ENCODE data around the gene HLA-DQA1. TPM values are rescaled to one million over a fixed set of nuclear protein-coding genes. Genes with fewer than 3 reads are reported as not detected.

Gene HLA-DQA1
- total and polyA plus RNA-seq, 5 donors from 2014 or later = 4.2 to 86.7 (median 20.3) TPM

DNA sequence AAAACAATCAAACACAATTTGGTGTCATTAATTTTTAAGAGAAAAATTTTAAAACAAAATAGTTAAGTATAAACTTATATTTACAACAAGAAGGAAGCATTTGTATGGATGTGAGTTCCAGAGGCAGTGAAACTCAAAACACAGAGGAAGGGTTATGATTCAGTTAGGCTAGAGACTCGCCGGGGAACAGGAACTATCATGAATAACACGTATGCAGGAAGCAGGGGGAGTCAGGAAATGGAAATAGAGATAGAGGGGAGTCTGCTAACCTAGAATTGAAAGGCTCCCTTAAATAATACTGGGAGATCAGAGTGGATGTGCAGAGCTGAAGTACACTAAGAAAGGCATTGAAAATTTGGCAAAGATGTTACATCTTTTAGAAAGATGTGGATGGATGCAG lies 33.3 kb upstream of the HLA-DQA1 start:
- H3K27me3 ChIP-seq (ENCODE audit: control insufficient read depth, insufficient read depth, low read length) = no peaks in the 10 kb centered on the region
- peak overlapping the region in 3 of 4 donors; percentile 8 to 59 (median 42) for H3K4me3 Mint-ChIP-seq
- H3K9me3 ChIP-seq (ENCODE audit: control insufficient read depth in 2 of 2, low read length in 2 of 2) = no peaks in the 10 kb centered on the region
- peak overlapping the region; percentile 29 to 72 (median 70) for H3K27ac Mint-ChIP-seq
- ATAC-seq (ENCODE audit: low read depth in 2 of 2) (no peak), DNase-seq (peak in 1 of 3 donors; percentile 50)
- H3K27me3 Mint-ChIP-seq = no peaks in the 10 kb centered on the region
- peaks cover 4% of the 10 kb centered on the region for H3K4me1 ChIP-seq (ENCODE audit: control insufficient read depth, insufficient read depth, low read length, poor library complexity, severe bottlenecking)
- H3K27ac ChIP-seq (ENCODE audit: insufficient read depth, low read length, poor library complexity, severe bottlenecking) = peak overlapping the region; percentile 60
- H3K9me3 Mint-ChIP-seq = peaks cover 0 to 5% (median 0%) of the 10 kb centered on the region in 7 donors
- H3K4me3 ChIP-seq (ENCODE audit: low read depth, low read length) = peak overlapping the region; percentile 48
- H3K36me3 ChIP-seq (ENCODE audit: control insufficient read depth, insufficient read depth, low read length) = no peaks in the 10 kb centered on the region
- H3K36me3 Mint-ChIP-seq = no peaks in the 10 kb centered on the region
- H3K4me1 Mint-ChIP-seq = peaks cover 0 to 28% (median 20%) of the 10 kb centered on the region in 4 donors

GRCh38 chr6:32604434-32604877 lies 32.8 kb upstream of the HLA-DQA1 start:
- H3K4me1 Mint-ChIP-seq = peaks cover 0 to 28% (median 20%) of the 10 kb centered on the region in 4 donors
- DNase-seq (no peak), ATAC-seq (ENCODE audit: low read depth in 2 of 2) (peak in 1 of 2 donors; percentile 37)
- peaks cover 0 to 5% (median 0%) of the 10 kb centered on the region in 7 donors for H3K9me3 Mint-ChIP-seq
- Histone ChIP-seq H3K9me3 (ENCODE audit: control insufficient read depth in 2 of 2, low read length in 2 of 2) (no peaks in the 10 kb centered on the region), H3K27me3 (ENCODE audit: control insufficient read depth, insufficient read depth, low read length) (no peaks in the 10 kb centered on the region), H3K4me3 (ENCODE audit: low read depth, low read length) (peak overlapping the region; percentile 48), H3K36me3 (ENCODE audit: control insufficient read depth, insufficient read depth, low read length) (no peaks in the 10 kb centered on the region), H3K27ac (ENCODE audit: insufficient read depth, low read length, poor library complexity, severe bottlenecking) (peak overlapping the region; percentile 60), H3K4me1 (ENCODE audit: control insufficient read depth, insufficient read depth, low read length, poor library complexity, severe bottlenecking) (peaks cover 4% of the 10 kb centered on the region)
- H3K27ac Mint-ChIP-seq = peak overlapping the region; percentile 70 to 83 (median 72)
- H3K36me3 Mint-ChIP-seq = no peaks in the 10 kb centered on the region
- peak overlapping the region in 2 of 4 donors; percentile 42 to 59 for H3K4me3 Mint-ChIP-seq
- no peaks in the 10 kb centered on the region for H3K27me3 Mint-ChIP-seq

GRCh38 chr6:32607263-32607987 lies 29.8 kb upstream of the HLA-DQA1 start:
- no peaks in the 10 kb centered on the region for H3K36me3 ChIP-seq (ENCODE audit: control insufficient read depth, insufficient read depth, low read length)
- no peak for ATAC-seq (ENCODE audit: low read depth in 2 of 2)
- no peaks in the 10 kb centered on the region for H3K27me3 Mint-ChIP-seq
- H3K9me3 Mint-ChIP-seq = peaks cover 0 to 4% (median 0%) of the 10 kb centered on the region in 7 donors
- no peak for DNase-seq
- H3K4me1 Mint-ChIP-seq = peaks cover 0 to 25% (median 19%) of the 10 kb centered on the region in 4 donors
- H3K4me3 ChIP-seq (ENCODE audit: low read depth, low read length) = no peak overlapping the region
- H3K36me3 Mint-ChIP-seq = no peaks in the 10 kb centered on the region
- H3K9me3 ChIP-seq (ENCODE audit: control insufficient read depth in 2 of 2, low read length in 2 of 2) = no peaks in the 10 kb centered on the region
- peak overlapping the region; percentile 5 for H3K27ac ChIP-seq (ENCODE audit: insufficient read depth, low read length, poor library complexity, severe bottlenecking)
- H3K4me3 Mint-ChIP-seq = no peak overlapping the region
- H3K4me1 ChIP-seq (ENCODE audit: control insufficient read depth, insufficient read depth, low read length, poor library complexity, severe bottlenecking) = peaks cover 11% of the 10 kb centered on the region
- H3K27me3 ChIP-seq (ENCODE audit: control insufficient read depth, insufficient read depth, low read length) = no peaks in the 10 kb centered on the region
- peak overlapping the region in 1 of 3 donors; percentile 62 for H3K27ac Mint-ChIP-seq

DNA sequence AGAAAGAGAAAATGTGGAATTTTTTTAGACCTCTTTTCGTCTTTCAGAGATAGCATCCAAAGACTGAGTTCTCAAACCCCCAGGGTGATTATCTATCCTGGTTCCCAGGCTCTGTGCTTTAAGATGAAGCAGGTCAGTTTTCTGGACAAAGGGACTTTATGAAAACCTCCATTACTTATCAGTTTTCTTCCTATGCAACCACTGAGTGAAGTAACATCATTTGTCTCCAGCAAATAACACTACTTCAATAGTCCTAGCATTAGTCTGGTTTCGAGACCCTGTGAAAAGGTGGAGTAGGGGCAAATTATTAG lies 29.3 kb upstream of the HLA-DQA1 start:
- Mint-ChIP-seq H3K36me3 (no peaks in the 10 kb centered on the region), H3K27ac (peak overlapping the region in 1 of 3 donors; percentile 57), H3K4me3 (no peak overlapping the region), H3K4me1 (peaks cover 0 to 20% (median 19%) of the 10 kb centered on the region in 4 donors), H3K27me3 (no peaks in the 10 kb centered on the region), H3K9me3 (peaks cover 0 to 4% (median 0%) of the 10 kb centered on the region in 7 donors)
- peaks cover 11% of the 10 kb centered on the region for H3K4me1 ChIP-seq (ENCODE audit: control insufficient read depth, insufficient read depth, low read length, poor library complexity, severe bottlenecking)
- no peak overlapping the region for H3K4me3 ChIP-seq (ENCODE audit: low read depth, low read length)
- no peaks in the 10 kb centered on the region for H3K36me3 ChIP-seq (ENCODE audit: control insufficient read depth, insufficient read depth, low read length)
- no peaks in the 10 kb centered on the region for H3K9me3 ChIP-seq (ENCODE audit: control insufficient read depth in 2 of 2, low read length in 2 of 2)
- H3K27me3 ChIP-seq (ENCODE audit: control insufficient read depth, insufficient read depth, low read length) = no peaks in the 10 kb centered on the region
- H3K27ac ChIP-seq (ENCODE audit: insufficient read depth, low read length, poor library complexity, severe bottlenecking) = no peak overlapping the region
- DNase-seq (no peak), ATAC-seq (ENCODE audit: low read depth in 2 of 2) (no peak)

- Histone ChIP-seq H3K27me3 (ENCODE audit: control insufficient read depth, insufficient read depth, low read length) (no peaks in the 10 kb centered on the region), H3K36me3 (ENCODE audit: control insufficient read depth, insufficient read depth, low read length) (no peaks in the 10 kb centered on the region), H3K9me3 (ENCODE audit: control insufficient read depth in 2 of 2, low read length in 2 of 2) (no peaks in the 10 kb centered on the region), H3K4me1 (ENCODE audit: control insufficient read depth, insufficient read depth, low read length, poor library complexity, severe bottlenecking) (peaks cover 11% of the 10 kb centered on the region), H3K4me3 (ENCODE audit: low read depth, low read length) (no peak overlapping the region), H3K27ac (ENCODE audit: insufficient read depth, low read length, poor library complexity, severe bottlenecking) (no peak overlapping the region)
- ATAC-seq (ENCODE audit: low read depth in 2 of 2) = no peak
- Mint-ChIP-seq H3K4me3 (no peak overlapping the region), H3K36me3 (no peaks in the 10 kb centered on the region), H3K9me3 (peaks cover 0 to 4% (median 0%) of the 10 kb centered on the region in 7 donors), H3K4me1 (peaks cover 0 to 17% (median 17%) of the 10 kb centered on the region in 4 donors), H3K27me3 (no peaks in the 10 kb centered on the region), H3K27ac (peak overlapping the region in 1 of 3 donors; percentile 57)
- DNase-seq = no peak
These were observed 28.8 kb upstream of the HLA-DQA1 start for GRCh38 chr6:32608362-32608761.

GRCh38 chr6:32609391-32609730 lies 27.8 kb upstream of the HLA-DQA1 start:
- Histone ChIP-seq H3K4me3 (ENCODE audit: low read depth, low read length) (peak overlapping the region; percentile 77), H3K36me3 (ENCODE audit: control insufficient read depth, insufficient read depth, low read length) (no peaks in the 10 kb centered on the region), H3K9me3 (ENCODE audit: control insufficient read depth in 2 of 2, low read length in 2 of 2) (no peaks in the 10 kb centered on the region), H3K4me1 (ENCODE audit: control insufficient read depth, insufficient read depth, low read length, poor library complexity, severe bottlenecking) (peaks cover 7% of the 10 kb centered on the region), H3K27ac (ENCODE audit: insufficient read depth, low read length, poor library complexity, severe bottlenecking) (peak overlapping the region; percentile 93), H3K27me3 (ENCODE audit: control insufficient read depth, insufficient read depth, low read length) (no peaks in the 10 kb centered on the region)
- Mint-ChIP-seq H3K27ac (no peak overlapping the region), H3K27me3 (no peaks in the 10 kb centered on the region), H3K9me3 (no peaks in the 10 kb centered on the region), H3K4me3 (peak overlapping the region in 1 of 4 donors; percentile 3), H3K36me3 (no peaks in the 10 kb centered on the region), H3K4me1 (peaks cover 0 to 12% (median 10%) of the 10 kb centered on the region in 4 donors)
- ATAC-seq (ENCODE audit: low read depth in 2 of 2) (no peak), DNase-seq (no peak)

GRCh38 chr6:32609731-32610640 lies 27.2 kb upstream of the HLA-DQA1 start:
- DNase-seq = peak; percentile 70 to 95 (median 72)
- Mint-ChIP-seq H3K27me3 (no peaks in the 10 kb centered on the region), H3K4me1 (peaks cover 0 to 7% (median 4%) of the 10 kb centered on the region in 4 donors), H3K9me3 (peaks cover 0 to under 1% (median 0%) of the 10 kb centered on the region in 7 donors), H3K4me3 (peak overlapping the region in 1 of 4 donors; percentile 5), H3K36me3 (no peaks in the 10 kb centered on the region), H3K27ac (no peak overlapping the region)
- Histone ChIP-seq H3K4me3 (ENCODE audit: low read depth, low read length) (peak overlapping the region; percentile 77), H3K27ac (ENCODE audit: insufficient read depth, low read length, poor library complexity, severe bottlenecking) (peak overlapping the region; percentile 93), H3K9me3 (ENCODE audit: control insufficient read depth in 2 of 2, low read length in 2 of 2) (no peaks in the 10 kb centered on the region), H3K4me1 (ENCODE audit: control insufficient read depth, insufficient read depth, low read length, poor library complexity, severe bottlenecking) (peaks cover 7% of the 10 kb centered on the region), H3K36me3 (ENCODE audit: control insufficient read depth, insufficient read depth, low read length) (no peaks in the 10 kb centered on the region), H3K27me3 (ENCODE audit: control insufficient read depth, insufficient read depth, low read length) (no peaks in the 10 kb centered on the region)
- ATAC-seq (ENCODE audit: low read depth in 2 of 2) = peak; percentile 93 to 98
